ENCODE results near the gene ITSN2.
"Not testable (repeated sequence)": the region's sequence is repeated elsewhere in the genome, so short reads cannot be mapped to it uniquely, and the experiment has no call there.

Gene ITSN2

DNA sequence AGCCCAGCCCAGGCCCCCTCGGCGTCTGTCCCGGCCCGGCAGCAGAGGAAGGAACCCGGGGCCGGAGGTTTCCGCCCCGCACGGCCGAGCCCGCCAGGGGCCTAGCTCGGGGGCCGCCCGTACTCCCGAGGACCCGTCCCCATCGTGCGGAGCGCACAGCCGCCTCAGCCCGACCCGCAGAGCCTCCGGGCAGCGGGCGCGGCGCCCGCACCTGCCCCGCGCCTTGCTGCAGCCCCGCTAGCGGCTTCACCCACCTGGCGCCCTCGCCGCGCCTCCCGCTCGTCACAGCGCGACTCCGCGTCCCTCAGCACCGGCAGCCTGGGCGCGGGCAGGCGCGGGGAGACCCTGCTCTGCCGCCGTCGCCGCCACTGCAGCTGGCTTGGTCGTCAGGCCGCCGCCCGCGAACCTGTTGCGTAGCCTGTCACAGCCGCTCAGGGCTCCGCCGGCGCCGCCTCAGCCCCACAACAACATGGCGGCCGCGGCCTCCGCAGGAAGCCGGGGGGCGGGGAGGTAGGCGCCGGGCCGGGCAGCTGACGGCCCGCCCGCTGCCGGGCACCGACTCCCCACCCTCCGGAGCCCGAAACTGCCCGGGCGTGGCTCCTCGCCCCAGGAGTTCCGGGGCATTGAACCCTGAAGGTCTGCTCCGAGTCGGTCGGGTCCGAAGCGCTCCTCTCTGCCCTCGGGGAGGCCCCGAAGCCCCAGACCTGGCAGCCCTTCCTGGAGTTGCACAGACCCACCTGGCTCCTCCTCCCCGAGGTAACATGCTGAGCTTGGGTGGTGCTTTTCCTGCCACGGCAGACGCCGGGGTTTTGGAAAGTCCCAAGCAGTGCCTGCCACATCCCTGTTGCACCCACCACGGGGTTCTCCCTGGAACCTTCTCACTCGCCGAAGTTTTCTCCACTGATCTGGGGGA is at the start of gene ITSN2:
TSS of gene ITSN2 (minus strand) at position 487 of the 913 bp plus-strand sequence. CDS start 32,454 bp downstream, outside the sequence.
- DNase-seq = peak; percentile 66

DNA sequence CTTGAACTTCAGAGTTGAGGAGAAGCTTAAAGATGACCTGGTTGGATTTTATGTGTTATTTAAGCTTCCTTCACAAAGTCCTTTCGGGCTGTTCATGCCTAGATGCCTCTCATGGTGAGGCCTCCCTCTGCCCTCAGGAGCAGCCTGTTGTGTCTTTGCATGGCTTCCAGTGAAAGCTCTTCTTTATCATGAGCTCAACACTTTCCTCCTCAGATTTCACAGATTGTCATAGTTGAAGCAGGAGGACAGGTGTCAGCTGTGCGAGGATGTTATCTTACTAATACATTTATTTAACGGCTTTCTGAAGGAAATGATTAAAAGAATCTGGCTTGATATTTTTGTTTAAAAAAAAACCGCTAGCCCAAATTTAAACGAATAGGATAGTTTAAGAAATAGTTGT is 48.8 kb upstream of the ITSN2 start:
- no peak for DNase-seq

DNA sequence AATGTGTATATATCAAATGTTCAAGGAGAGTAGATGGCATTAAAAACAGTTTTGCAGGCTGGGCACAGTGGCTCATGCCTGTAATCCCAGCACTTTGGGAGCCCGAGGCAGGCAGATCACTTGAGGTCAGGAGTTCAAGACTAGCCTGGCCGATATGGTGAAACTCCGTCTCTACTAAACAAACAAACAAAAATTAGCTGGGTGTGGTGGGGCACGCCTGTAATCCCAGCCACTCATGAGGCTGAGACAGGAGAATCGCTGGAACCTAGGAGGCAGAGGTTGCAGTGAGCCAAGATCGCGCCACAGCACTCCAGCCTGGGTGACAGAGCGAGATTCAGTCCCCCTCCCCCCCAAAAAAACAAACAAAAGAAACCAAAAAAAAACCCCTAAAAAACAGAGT is 48.4 kb upstream of the ITSN2 start:
- DNase-seq = not testable (repeated sequence)

DNA sequence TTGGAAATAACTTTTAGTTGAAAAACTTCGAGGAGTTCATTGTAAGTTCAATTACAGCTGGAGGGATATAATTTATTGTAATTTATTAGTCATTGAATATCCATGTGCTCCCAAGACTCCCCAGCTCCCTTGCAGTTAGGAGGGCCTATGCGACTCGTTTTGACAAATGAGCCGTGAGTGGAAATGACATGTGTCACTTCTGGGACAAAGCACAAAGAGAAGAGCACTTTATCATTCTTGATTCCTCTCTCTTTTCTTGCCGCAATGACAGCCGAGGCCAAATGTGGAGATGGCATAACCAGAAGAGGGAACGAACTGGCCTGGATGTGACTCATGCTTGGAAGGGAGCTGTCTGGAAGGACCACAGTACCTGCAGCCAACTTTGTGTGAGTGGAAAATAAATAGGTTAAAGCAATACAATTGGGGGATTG is 44.2 kb upstream of the ITSN2 start:
- DNase-seq = no peak

DNA sequence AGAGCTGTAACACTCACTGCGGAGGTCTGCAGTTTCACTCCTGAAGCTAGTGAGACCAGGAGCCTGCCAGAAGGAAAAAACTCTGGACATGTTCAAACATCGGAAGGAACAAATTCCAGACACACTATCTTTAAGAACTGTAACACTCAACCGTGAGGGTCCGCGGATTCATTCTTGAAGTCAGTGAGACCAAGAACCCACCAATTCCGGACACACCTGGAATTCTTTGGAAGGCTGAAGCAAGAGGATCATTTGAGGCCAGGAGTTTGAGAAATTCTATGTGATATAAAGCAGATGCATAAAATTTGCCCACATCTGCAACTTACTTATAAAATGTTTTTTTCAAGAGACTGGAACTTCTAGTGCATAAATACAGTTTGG is 43.5 kb upstream of the ITSN2 start:
- DNase-seq = no peak

DNA sequence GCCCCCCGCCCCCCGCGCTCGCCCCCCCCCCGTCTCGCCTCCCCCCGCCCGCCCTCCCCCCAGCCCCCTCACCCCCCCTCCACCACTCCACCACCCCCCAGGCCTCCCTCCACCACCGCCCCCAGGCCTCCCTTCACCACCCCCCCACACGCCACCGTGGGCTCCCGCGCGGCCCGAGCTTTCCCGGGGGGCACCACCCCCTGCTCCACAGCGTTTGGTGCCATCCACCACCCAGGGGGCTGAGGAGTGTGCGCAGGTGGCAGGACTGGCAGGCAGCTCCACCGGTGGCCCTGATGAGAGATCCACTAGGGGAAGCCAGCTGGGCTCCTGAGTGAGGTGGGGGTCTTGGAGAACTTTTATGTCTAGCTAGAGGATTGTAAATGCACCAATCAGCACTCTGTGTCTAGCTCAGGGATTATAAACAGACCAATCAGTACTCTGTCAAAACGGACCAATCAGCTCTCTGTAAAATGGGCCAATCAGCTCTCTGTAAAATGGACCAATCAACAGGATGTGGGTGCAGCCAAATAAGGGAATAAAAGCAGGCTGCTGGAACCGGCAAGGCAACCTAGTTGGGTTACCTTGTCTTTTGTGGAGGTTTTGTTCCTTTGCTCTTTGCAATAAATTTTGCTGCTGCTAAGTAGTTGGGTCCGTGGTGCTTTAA is 43.0 kb upstream of the ITSN2 start:
- no peak for DNase-seq

DNA sequence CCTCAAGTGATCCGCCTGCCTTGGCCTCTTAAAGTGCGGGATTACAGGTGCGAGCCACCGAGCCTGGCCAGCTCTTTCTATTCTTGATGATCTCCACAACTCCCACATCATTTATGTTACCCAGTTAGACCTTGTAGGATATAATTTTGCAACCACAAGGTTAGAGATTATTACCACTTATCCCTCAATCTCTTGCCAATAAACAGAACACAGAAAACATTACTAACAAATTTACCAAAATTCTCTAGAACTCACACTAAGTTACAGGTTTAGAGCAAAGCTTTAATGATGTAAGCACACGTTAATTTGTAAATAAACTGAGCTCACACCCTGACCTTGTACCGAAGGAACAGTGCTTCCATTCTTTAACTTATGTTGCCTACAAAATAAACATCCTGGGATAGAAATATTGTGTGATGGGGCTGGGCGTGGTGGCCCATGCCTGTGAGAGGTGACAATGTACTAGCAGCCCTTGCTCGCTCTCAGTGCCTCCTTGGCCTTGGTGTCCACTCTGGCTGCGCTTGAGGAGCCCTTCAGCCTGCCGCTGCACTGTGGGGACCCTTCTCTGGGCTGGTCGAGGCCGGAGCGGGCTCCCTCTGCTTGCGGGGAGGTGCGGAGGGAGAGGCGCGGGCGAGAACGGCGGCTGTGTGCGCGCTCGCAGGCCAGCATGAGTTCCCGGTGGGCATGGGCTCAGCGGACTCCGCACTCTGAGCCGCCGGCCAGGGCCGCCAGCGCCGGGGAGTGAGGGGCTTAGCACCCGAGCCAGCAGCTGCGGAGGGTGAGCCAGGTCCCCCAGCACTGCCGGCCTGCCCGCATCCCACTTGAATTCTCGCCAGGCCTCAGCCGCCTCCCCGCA is 42.1 kb upstream of the ITSN2 start:
- no peak for DNase-seq

DNA sequence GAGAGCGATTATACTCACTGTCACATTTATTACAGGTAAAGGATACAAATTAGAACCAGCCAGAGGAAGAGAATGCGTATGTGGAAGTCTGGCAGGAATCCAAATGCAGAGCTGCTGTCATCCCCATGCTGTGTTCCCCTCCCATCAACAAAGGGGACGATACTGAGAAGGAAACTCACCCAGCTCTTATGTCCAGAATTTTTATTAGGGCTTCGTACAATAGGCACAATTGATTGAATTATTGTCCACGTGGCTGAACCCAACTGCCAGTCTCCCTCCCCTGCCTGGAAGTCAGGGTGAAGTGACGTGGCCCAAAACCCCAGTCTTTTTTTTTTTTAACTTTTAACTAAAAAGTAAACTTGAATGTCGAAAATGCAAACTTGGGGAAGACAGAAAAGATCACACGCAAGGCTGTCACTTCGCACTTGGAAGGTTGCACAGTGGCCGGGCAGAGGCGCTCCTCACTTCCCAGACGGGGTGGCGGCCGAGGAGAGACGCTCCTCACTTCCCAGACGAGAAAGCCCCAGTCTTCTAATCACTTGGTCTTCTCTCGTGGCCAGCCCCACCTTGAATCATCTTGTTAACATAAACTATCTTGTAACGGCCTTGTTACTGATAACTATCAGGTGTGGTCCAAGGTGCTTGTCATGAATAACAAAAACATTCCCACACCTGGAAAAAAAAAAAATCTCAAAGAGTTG is 40.0 kb upstream of the ITSN2 start:
- DNase-seq = no peak

DNA sequence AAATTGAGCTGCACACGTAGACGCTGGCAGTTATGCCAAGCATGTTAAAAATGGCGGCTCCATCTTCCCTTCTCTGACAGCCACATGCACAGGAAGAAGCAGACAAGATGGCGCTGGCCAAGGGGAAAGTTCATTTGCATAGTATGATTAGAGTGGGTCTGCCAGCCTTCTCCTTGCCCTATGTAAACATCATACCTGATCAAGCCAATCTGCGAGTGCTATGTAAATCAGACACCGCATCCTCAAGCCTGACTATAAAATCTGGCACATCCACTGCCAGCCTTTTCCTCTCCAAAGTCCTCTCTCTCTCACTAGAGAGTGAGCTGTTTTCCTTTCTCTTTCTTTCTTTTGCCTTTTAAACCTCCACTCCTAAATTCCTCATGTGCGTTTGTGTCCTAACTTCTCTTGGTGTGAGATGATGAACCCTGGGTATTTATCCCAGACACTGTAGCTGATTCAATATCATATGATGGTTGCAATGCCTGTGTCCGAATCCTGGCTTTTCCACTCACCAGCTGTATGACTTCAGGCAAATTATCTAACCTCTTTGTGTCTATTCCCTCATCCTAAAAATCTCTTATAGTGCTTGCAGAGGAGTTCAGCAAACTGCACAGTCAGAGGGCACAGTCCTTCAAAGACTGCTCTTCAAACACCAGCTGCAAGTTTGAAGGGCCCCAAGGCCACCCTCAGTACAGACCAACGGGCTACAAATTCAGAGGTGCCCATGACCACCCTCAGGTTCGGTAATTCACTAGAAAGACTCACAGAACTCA is 39.3 kb upstream of the ITSN2 start:
- no peak for DNase-seq

DNA sequence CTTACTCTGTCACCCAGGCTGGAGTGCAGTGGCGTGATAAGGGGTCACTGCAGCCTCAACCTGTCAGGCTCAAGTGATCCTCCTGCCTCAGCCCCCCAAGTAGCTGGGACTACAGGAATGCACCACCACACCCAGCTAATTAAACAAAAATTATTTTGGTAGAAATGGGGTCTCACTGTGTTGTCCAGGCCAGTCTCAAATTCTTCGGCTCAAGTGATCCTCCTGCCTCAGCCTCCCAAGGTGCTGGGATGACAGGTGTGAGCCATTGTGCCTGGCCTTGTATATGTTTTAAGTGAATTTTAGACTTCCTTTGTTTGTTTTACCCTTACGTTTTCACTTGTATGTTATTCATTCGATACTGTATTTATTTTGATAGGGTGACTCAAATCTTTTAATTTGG is 34.7 kb upstream of the ITSN2 start:
- DNase-seq = no peak

DNA sequence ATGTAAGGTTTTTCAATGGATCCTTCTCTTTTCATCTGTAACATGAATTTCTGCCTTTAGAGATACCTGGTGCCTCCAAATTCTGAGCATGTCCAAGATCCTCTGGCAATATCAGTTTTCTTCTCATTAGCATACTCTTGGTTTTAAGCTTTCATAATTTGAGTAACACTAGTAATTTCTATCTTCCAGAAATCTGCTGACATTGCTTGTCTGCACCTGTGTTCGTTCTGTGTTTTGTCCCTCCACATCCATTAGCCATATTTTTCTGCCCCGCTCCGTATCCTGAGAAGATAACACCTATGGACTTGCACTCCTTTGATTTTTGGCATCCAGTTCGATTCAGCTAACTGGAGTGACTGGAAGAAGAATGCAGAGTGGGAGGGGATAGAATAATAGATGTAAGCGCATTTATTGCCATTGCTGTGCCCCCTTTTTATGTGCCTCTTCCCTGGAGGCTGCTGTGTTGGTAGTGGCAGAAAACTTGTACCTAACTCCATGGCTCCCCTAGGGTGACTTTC is 32.3 kb upstream of the ITSN2 start:
- no peak for DNase-seq

DNA sequence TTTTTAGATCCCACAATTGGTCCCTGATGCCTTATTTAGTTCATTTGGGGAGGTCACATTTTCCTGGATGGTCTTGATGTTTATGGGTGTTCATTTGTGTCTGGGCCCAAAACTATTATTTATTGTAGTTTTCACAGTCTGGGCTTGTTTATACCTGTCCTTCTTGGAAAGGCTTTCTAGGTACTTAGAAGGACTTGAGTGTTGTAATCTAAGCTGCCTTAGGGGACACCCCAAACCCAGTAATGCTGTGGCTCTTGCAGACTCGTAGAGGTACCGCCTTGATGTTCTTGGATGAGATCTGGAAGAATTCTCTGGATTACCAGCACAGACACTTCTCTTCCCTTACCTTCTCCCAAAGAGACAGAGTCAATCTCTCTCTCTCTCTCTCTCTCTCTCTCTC is 25.0 kb upstream of the ITSN2 start:
- no peak for DNase-seq

DNA sequence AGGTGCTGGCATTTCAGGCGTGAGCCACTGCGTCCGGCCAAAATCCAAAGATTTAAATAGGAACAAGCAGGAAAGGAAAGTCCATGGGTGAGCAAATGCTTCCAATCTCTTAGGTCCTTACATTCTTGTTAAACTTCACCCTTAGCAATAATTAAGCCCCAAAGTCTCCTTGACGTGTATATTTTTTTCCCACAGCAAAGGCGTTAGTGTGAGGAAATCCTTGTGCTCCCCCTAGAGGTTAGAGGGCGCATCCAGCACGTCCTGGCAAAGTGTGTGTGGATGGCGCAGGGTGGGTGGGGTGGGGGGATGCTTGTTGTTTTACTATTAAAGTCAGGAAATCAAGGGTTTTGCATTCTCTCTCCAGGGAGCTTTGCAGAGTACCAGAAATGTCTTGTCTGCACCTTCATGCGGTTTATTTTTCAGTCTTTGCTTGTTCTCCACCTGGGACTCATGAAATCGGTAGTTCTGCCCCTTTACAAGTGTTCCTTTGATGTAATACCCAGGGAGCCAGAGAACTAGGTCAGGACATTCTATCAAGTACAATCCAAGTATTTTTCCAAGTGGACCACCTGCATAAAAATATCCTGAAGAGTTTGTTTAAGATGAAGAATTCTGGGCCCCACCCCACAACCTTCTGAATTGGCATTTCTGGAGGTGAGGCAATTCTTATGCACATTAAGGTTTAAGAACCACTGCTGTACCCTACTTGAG is 22.2 kb upstream of the ITSN2 start:
- DNase-seq = peak; percentile 46

DNA sequence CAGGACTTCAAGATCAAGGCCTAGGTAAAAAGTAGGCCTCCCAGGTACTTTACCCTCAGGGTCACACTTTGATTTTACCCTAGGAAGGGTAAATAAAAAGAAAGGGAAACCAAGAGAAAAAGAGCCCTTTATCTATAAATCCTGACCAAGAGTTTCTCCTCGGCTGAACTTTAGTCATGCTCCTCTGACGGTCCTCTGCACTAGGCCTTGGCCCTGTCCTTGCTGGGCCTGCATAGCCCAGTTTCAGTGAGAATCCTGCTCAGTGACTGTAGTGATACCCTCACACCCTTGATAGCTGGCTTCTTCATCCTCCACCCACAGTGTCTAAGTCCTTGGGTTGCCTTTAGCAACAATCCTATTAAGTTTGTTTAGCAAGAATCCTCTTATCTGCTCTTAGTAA is 20.5 kb upstream of the ITSN2 start:
- no peak for DNase-seq

DNA sequence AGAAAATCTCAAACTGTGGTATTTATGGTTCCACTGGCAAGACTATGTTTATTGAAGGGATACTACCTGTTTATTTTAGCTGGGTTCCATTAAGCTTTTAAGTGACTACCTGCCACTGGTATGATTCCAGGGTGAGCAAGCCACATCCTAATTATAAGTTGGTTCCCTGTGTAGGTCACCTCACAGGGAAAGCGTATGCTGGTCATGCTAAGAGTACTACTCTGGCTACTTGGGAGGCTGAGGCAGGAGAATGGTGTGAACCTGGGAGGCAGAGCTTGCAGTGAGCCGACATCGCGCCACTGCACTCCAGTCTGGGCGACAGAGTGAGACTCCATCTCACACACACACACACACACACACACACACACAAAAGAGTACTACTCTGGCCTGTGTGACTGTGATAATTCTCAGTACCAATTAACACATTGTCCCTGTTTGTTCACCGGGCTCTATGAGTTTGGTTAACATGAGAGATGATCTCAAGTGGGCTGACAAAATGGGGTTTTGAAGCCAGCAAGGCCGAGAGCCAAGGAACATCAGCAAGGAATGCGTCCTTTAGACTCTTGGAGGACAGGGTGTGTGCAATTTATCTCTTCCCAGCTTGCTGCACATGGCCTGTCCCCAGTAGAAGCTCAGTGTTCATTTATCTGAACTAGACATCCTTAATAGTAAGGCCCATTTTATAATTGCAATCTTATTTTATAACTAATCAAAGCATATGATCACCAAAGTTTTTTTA is 15.2 kb upstream of the ITSN2 start:
- no peak for DNase-seq

DNA sequence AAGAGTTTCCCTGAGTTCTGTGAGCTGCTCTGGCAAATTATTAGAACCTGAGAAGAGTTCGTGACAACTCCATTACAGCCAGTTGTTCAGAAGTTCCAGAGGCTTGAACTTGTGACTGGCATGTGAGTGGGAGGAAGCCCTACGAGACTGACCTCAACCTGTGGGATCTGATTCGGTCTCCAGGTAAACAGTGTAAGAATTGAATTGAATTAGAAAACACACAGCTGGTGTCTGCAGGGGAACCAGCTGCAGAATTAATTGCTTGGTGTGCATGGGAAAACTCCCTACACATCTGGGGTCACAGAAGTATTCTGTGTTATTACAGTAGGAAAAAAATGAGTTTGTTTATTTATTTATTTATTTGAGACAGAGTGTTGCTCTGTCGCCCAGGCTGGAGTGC is 14.0 kb upstream of the ITSN2 start:
- no peak for DNase-seq

DNA sequence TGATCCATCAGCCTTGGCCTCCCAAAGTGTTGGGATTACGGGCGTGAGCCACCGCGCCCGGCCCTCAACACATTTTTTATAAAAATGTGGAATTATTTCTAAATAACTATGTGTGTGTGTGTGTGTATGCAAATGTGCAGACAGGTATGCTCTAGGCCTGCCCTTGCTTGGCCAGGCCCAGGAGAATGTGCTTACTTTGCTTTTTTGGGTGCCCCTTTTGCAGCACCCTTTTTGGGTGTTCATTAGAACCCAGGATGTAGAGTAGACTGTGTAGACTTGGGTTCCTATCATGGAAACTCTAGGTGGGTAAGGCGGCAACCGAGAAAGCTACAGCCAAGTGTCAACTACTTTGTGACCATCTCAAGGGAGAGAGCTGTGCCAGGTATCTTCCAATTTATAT is 11.7 kb upstream of the ITSN2 start:
- DNase-seq = no peak

DNA sequence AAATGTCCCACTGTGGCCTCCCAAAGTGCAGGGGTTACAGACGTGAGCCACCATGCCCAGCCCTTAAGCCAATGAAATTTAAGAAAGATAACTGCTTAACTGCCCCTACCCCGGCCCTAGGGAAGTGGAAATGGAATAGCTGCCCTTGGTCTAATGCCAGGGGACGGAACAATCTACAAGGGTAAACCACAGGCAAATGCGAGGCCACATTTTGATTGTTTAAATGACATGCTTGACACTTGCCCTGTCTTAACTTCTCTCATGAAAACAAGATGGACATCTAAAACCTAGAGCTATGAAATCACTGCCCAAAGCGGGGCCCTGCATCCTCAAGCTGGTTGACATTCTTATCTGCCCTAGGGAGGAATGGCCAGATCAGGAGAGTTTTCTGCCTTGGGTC is 5.5 kb upstream of the ITSN2 start:
- DNase-seq = no peak

DNA sequence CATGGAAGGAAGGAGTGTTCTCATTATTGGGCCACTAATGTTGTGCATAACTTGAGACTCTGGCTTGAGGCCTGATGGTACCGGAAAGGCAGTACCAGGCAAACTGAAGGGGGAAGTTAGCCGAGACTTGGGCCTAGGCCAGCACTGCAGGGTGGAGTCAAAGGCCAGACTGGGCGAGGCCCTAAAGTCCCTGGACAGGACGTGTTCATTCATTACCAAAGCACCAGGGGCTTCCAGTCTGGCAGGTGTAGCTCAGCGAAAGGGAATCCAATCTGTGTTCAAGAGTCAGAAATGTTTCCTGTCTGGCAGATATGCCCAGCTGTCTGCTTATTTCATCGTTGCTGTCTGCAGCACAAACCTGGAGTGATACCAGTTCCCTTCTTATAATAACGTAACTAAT is 4.7 kb upstream of the ITSN2 start:
- no peak for DNase-seq

DNA sequence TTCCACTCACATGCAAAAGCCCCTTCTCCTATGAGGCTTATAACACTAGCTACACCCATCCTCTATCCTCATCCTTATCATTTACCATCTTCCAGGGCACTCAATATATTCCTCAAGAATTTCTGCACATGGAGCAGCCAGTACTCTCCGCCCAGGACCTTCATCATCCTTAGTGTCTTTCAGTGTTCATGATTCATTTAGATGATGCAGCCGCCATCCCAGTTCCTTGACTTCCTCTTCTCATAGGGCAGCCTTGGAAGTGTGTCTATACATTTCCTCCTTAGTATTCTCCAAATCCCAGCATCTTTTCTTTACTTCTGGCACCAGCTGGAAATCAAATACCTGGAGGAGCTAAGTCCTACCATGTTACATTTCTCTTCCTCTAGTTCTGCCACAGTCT is 3.0 kb upstream of the ITSN2 start:
- DNase-seq = no peak
